ENCODE results near the gene AIDA.

AIDA gene

DNA sequence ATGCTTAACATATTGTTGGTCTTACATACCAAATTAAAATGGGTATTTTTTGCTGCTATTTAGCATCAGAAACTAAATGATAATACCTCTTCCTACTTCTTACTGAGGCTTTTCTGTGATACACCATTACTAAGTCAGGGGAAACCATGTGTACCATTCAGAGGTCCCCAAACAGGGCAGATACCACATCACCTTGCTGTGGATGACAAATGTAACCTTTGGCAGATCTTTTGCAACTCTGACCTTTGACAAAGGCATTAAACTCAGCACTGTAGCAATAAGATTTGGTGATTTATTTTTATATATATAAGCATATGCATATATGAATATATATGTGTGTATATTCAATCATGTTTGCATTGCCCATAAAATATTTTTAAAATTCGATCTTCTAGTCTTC is 27.6 kb upstream of the AIDA start:
- no peaks in the 10 kb centered on the region for H3K4me1 ChIP-seq (ENCODE audit: control insufficient read depth in 5 of 5, insufficient read depth in 5 of 5, low read length in 5 of 5)
- H3K9me3 ChIP-seq (ENCODE audit: control insufficient read depth in 5 of 5, low read length in 5 of 5) = no peaks in the 10 kb centered on the region
- no peak overlapping the region for H3K4me3 ChIP-seq (ENCODE audit: low read depth in 1 of 5, low read length in 5 of 5)
- H3K36me3 ChIP-seq (ENCODE audit: control insufficient read depth in 5 of 5, insufficient read depth in 5 of 5, low read length in 5 of 5) = peaks cover 10 to 23% (median 14%) of the 10 kb centered on the region in 5 donors
- no peaks in the 10 kb centered on the region for H3K27me3 ChIP-seq (ENCODE audit: control insufficient read depth in 5 of 5, insufficient read depth in 4 of 5, low read length in 5 of 5)
- no peak overlapping the region for H3K9ac ChIP-seq (ENCODE audit: low read length in 5 of 5)
- no peak overlapping the region for H3K27ac ChIP-seq (ENCODE audit: low read depth, low read length)

DNA sequence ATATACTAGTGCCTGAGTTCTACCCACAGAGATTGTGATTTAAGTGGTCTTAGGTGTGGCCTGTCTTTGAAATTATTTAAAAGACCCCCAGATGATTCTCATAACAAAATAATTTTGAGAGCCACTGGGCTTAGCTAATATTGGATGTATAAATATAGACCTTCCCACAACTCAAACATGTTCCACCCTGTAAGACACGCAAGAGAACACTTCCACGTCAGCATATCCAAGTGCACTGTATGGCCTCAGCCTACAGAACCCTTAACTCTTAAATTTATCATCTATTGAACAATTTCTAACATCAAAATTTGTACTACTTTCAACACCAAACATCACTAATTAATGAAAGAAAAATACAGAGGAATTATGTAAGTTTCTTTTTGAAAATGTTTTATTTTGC is 27.2 kb upstream of the AIDA start:
- peaks cover 15 to 27% (median 18%) of the 10 kb centered on the region in 5 donors for H3K36me3 ChIP-seq (ENCODE audit: control insufficient read depth in 5 of 5, insufficient read depth in 5 of 5, low read length in 5 of 5)
- H3K4me3 ChIP-seq (ENCODE audit: low read depth in 1 of 5, low read length in 5 of 5) = no peak overlapping the region
- no peak overlapping the region for H3K27ac ChIP-seq (ENCODE audit: low read depth, low read length)

DNA sequence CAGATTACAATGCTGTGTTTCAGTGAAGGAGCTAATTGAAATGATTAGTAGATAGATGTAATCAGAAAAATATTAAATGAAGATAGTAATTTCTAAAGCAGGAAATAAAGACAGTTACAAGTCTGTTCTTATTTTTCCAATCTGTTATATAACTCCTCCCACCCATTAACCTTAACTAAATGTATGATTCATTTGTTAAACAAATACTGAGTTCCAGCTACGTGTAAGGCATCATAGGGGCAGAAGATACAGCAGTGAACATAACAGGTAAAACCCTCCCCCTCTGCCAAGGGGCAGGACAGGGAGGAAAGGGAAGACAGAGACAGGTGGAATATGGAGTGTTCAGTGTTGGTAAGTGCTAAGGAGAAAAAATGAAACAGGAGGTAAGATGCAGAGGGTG is 24.7 kb upstream of the AIDA start, which contains the start of gene FAM177B:
FAM177B (plus strand) TSS at position 231 of the 400 bp plus-strand sequence. CDS start 9,344 bp downstream, outside the sequence.
- no peak within 1 kb of the TSS for H3K4me3 ChIP-seq (ENCODE audit: low read depth in 1 of 5, low read length in 5 of 5)
- no peaks in the 10 kb centered on the region for H3K4me1 ChIP-seq (ENCODE audit: control insufficient read depth in 5 of 5, insufficient read depth in 5 of 5, low read length in 5 of 5)
- H3K9me3 ChIP-seq (ENCODE audit: control insufficient read depth in 5 of 5, low read length in 5 of 5) = no peaks in the 10 kb centered on the region
- no peak within 1 kb of the TSS for H3K27ac ChIP-seq (ENCODE audit: low read depth, low read length)
- H3K36me3 ChIP-seq (ENCODE audit: control insufficient read depth in 5 of 5, insufficient read depth in 5 of 5, low read length in 5 of 5) = peaks cover 26 to 49% (median 35%) of the 10 kb centered on the region in 5 donors
- H3K27me3 ChIP-seq (ENCODE audit: control insufficient read depth in 5 of 5, insufficient read depth in 4 of 5, low read length in 5 of 5) = no peaks in the 10 kb centered on the region
- H3K9ac ChIP-seq (ENCODE audit: low read length in 5 of 5) = no peak within 1 kb of the TSS

More for the DNA sequence above, 27.2 kb upstream of the AIDA start:
- no peaks in the 10 kb centered on the region for H3K27me3 ChIP-seq (ENCODE audit: control insufficient read depth in 5 of 5, insufficient read depth in 4 of 5, low read length in 5 of 5)
- H3K9ac ChIP-seq (ENCODE audit: low read length in 5 of 5) = no peak overlapping the region
- no peaks in the 10 kb centered on the region for H3K9me3 ChIP-seq (ENCODE audit: control insufficient read depth in 5 of 5, low read length in 5 of 5)
- H3K4me1 ChIP-seq (ENCODE audit: control insufficient read depth in 5 of 5, insufficient read depth in 5 of 5, low read length in 5 of 5) = no peaks in the 10 kb centered on the region

DNA sequence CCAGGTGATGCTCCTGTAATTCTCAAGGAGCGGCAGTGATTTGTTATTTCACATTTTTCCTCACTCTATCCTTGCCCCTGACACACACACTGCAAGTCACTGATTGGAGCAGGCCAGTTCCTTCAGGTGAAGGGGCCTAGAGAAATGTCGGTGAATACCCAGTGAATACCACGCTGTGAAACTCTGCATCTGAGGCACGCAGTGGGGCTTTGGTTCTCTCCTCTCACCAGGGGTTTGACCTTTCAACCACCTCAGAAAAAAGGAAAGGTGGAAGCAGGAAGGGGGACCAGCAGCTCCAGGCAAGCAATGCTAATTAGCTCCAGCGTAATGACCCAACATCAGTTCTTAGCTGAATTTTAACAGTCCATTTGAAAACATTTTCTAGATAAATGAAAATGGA is 24.2 kb upstream of the AIDA start:
- no peak overlapping the region for H3K9ac ChIP-seq (ENCODE audit: low read length in 5 of 5)
- no peaks in the 10 kb centered on the region for H3K9me3 ChIP-seq (ENCODE audit: control insufficient read depth in 5 of 5, low read length in 5 of 5)
- no peaks in the 10 kb centered on the region for H3K27me3 ChIP-seq (ENCODE audit: control insufficient read depth in 5 of 5, insufficient read depth in 4 of 5, low read length in 5 of 5)
- no peaks in the 10 kb centered on the region for H3K4me1 ChIP-seq (ENCODE audit: control insufficient read depth in 5 of 5, insufficient read depth in 5 of 5, low read length in 5 of 5)
- no peak overlapping the region for H3K27ac ChIP-seq (ENCODE audit: low read depth, low read length)
- H3K4me3 ChIP-seq (ENCODE audit: low read depth in 1 of 5, low read length in 5 of 5) = no peak overlapping the region
- peaks cover 30 to 53% (median 39%) of the 10 kb centered on the region in 5 donors for H3K36me3 ChIP-seq (ENCODE audit: control insufficient read depth in 5 of 5, insufficient read depth in 5 of 5, low read length in 5 of 5)

GRCh38 chr1:222734740-222735139 is 22.4 kb upstream of the AIDA start:
- peaks cover 46 to 70% (median 52%) of the 10 kb centered on the region in 5 donors for H3K36me3 ChIP-seq (ENCODE audit: control insufficient read depth in 5 of 5, insufficient read depth in 5 of 5, low read length in 5 of 5)
- no peak overlapping the region for H3K27ac ChIP-seq (ENCODE audit: low read depth, low read length)
- H3K4me1 ChIP-seq (ENCODE audit: control insufficient read depth in 5 of 5, insufficient read depth in 5 of 5, low read length in 5 of 5) = peaks cover 0 to 1% (median 0%) of the 10 kb centered on the region in 5 donors
- no peak overlapping the region for H3K4me3 ChIP-seq (ENCODE audit: low read depth in 1 of 5, low read length in 5 of 5)
- H3K9ac ChIP-seq (ENCODE audit: low read length in 5 of 5) = no peak overlapping the region
- H3K9me3 ChIP-seq (ENCODE audit: control insufficient read depth in 5 of 5, low read length in 5 of 5) = no peaks in the 10 kb centered on the region
- no peaks in the 10 kb centered on the region for H3K27me3 ChIP-seq (ENCODE audit: control insufficient read depth in 5 of 5, insufficient read depth in 4 of 5, low read length in 5 of 5)

DNA sequence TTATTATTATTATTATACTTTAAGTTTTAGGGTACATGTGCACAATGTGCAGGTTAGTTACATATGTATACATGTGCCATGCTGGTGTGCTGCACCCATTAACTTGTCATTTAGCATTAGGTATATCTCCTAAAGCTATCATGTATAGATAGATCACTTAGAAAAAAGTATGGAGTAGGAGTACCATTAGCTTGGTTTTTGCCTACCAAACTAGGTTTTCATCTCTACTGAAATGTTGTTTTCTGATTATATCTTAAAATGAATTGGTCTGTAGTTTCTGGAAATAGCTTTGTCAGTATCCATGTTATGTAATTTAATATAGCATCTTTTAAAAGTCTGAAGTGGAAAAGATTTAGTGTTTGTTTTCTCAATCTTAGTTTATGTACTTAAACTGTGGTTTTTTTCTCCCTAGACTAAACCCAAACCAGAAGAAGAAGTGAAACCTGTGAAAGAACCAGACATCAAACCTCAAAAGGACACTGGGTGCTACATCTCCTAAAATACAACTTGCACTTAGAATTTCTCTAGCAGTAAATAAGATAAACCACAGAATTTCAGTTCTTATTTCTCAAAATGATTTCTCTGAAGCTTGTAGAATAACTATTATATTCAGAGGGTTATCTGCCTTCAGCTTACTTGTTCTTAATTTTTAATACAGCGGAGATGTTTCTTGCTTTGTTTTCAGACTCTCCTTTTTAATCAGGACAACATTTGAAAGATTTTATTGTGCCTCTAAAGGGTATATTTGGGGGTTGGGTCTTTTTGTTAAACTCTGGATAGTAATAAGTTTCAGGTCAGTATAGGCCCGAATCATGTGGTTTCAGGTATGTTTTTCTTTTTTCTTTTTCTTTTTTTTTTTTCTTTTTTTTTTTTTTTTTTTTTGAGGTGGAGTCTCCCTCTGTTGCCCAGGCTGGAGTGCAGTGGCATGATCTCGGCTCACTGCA is 20.2 kb upstream of the AIDA start:
- Histone ChIP-seq H3K9ac (ENCODE audit: low read length in 5 of 5) (no peak overlapping the region), H3K9me3 (ENCODE audit: control insufficient read depth in 5 of 5, low read length in 5 of 5) (no peaks in the 10 kb centered on the region), H3K36me3 (ENCODE audit: control insufficient read depth in 5 of 5, insufficient read depth in 5 of 5, low read length in 5 of 5) (peaks cover 65 to 89% (median 74%) of the 10 kb centered on the region in 5 donors), H3K27me3 (ENCODE audit: control insufficient read depth in 5 of 5, insufficient read depth in 4 of 5, low read length in 5 of 5) (no peaks in the 10 kb centered on the region), H3K4me1 (ENCODE audit: control insufficient read depth in 5 of 5, insufficient read depth in 5 of 5, low read length in 5 of 5) (peaks cover 0 to 8% (median 0%) of the 10 kb centered on the region in 5 donors), H3K27ac (ENCODE audit: low read depth, low read length) (no peak overlapping the region), H3K4me3 (ENCODE audit: low read depth in 1 of 5, low read length in 5 of 5) (no peak overlapping the region)

DNA sequence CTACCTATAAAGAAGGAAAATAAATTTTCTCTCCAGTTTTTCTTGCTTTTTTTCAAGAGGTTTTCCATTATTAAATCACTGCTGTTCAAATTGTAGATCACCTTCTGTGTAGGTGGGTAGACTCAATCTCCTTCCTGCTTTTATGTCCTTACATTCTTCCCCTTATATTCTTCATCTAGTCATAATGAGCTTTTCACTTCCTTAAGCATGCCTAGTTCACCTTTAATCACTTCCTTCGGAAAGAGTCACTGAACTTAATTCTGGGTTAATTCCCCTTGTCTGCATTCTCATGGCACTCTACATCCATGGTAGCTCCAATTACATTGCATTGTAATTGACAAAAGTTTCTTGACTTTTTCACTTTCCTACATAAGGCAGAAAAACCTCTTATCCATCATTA is 18.6 kb upstream of the AIDA start:
- Histone ChIP-seq H3K4me3 (ENCODE audit: low read depth in 1 of 5, low read length in 5 of 5) (no peak overlapping the region), H3K36me3 (ENCODE audit: control insufficient read depth in 5 of 5, insufficient read depth in 5 of 5, low read length in 5 of 5) (peaks cover 73 to 93% (median 79%) of the 10 kb centered on the region in 5 donors), H3K9me3 (ENCODE audit: control insufficient read depth in 5 of 5, low read length in 5 of 5) (no peaks in the 10 kb centered on the region), H3K27ac (ENCODE audit: low read depth, low read length) (no peak overlapping the region), H3K4me1 (ENCODE audit: control insufficient read depth in 5 of 5, insufficient read depth in 5 of 5, low read length in 5 of 5) (peaks cover 0 to 8% (median 0%) of the 10 kb centered on the region in 5 donors), H3K9ac (ENCODE audit: low read length in 5 of 5) (no peak overlapping the region), H3K27me3 (ENCODE audit: control insufficient read depth in 5 of 5, insufficient read depth in 4 of 5, low read length in 5 of 5) (no peaks in the 10 kb centered on the region)

DNA sequence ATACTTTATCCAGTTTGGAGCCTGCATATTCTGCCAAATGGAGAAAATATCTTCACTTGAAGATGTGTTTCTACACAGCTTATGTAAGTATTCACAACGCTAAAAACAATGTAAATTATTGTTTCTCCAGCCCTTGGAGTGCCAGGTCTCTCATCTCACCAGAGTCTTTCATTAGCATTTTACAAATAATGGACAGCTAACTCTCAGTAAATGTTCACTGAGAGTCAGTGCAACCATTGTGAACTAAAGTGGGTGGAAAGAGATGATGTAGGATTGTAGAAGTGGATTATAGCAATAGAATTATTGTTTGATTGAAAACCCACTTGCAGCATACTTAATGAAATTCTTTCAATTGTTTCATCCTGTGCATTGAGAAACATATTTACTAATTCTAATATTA is 16.5 kb upstream of the AIDA start:
- H3K9me3 ChIP-seq (ENCODE audit: control insufficient read depth in 5 of 5, low read length in 5 of 5) = no peaks in the 10 kb centered on the region
- peaks cover 64 to 91% (median 75%) of the 10 kb centered on the region in 5 donors for H3K36me3 ChIP-seq (ENCODE audit: control insufficient read depth in 5 of 5, insufficient read depth in 5 of 5, low read length in 5 of 5)
- peaks cover 0 to 8% (median 0%) of the 10 kb centered on the region in 5 donors for H3K4me1 ChIP-seq (ENCODE audit: control insufficient read depth in 5 of 5, insufficient read depth in 5 of 5, low read length in 5 of 5)
- H3K27ac ChIP-seq (ENCODE audit: low read depth, low read length) = no peak overlapping the region
- H3K27me3 ChIP-seq (ENCODE audit: control insufficient read depth in 5 of 5, insufficient read depth in 4 of 5, low read length in 5 of 5) = no peaks in the 10 kb centered on the region
- H3K9ac ChIP-seq (ENCODE audit: low read length in 5 of 5) = no peak overlapping the region
- H3K4me3 ChIP-seq (ENCODE audit: low read depth in 1 of 5, low read length in 5 of 5) = no peak overlapping the region

DNA sequence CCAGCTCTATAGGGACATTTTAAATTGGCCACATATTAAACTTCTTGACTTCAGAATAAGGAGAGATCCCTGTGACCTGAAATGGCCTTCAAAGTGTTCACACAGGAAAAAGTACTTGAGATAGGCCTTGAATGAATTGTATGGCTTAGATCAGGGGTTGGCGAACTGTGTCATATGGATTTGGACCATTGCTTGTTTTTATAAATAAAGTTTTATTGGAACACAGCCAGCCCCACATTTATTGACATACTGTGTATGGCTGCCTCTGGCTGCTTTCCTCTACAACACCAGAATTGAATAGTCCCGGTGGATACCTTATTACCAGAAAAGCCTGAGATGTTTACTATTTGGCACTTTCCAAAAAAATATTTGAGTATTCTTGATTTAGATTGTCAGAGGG is 4.1 kb upstream of the AIDA start:
- Histone ChIP-seq H3K9me3 (ENCODE audit: control insufficient read depth in 5 of 5, low read length in 5 of 5) (no peaks in the 10 kb centered on the region), H3K9ac (ENCODE audit: low read length in 5 of 5) (no peak overlapping the region), H3K36me3 (ENCODE audit: control insufficient read depth in 5 of 5, insufficient read depth in 5 of 5, low read length in 5 of 5) (peaks cover 20 to 42% (median 38%) of the 10 kb centered on the region in 5 donors), H3K4me3 (ENCODE audit: low read depth in 1 of 5, low read length in 5 of 5) (no peak overlapping the region), H3K27ac (ENCODE audit: low read depth, low read length) (no peak overlapping the region), H3K27me3 (ENCODE audit: control insufficient read depth in 5 of 5, insufficient read depth in 4 of 5, low read length in 5 of 5) (no peaks in the 10 kb centered on the region), H3K4me1 (ENCODE audit: control insufficient read depth in 5 of 5, insufficient read depth in 5 of 5, low read length in 5 of 5) (peaks cover 0 to 18% (median 13%) of the 10 kb centered on the region in 5 donors)
